ES-I3 (cell line): ENCODE measurements around the gene CHI3L2.

Source experiments
- H3K36me3 ChIP-seq: 2 replicates; pipeline ENCODE4 v1.6.1; 2013; ENCODE audit warnings: mild to moderate bottlenecking, low read length, control low read depth, moderate library complexity; ENCODE audit not compliant: insufficient read depth
- H3K4me1 ChIP-seq: 2 replicates; pipeline ENCODE4 v1.6.1; 2013; ENCODE audit warnings: mild to moderate bottlenecking, control low read depth, low read length; ENCODE audit not compliant: insufficient read depth
- H3K9ac ChIP-seq: 2 replicates; pipeline ENCODE4 v1.6.1; 2013; ENCODE audit warnings: low read depth, mild to moderate bottlenecking, low read length, moderate library complexity
- H3K9me3 ChIP-seq: 2 replicates; pipeline ENCODE4 v1.6.1; 2013; ENCODE audit warnings: mild to moderate bottlenecking, low read length, moderate library complexity; ENCODE audit not compliant: control insufficient read depth, insufficient read depth

The CHI3L2 gene

DNA sequence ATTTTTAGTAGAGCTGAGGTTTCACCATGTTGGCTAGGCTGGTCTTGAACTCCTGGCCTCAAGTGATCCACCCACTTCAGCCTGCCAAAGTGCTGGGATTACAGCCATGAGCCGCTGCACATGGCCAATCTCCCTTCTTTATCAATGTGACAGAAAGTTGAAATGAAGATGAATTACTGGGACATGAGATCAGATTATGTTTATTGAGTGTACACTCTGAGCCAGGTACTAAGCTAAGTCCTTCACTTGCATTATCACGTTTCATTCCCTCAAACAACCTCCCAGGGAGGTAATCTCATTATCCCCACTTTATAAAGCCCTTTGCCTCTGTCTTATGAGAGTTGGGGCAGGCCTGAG is 6.3 kb upstream of the CHI3L2 start:
- no peaks in the 10 kb centered on the region for H3K36me3 ChIP-seq
- H3K4me1 ChIP-seq: peaks cover 12% of the 10 kb centered on the region
- no peaks in the 10 kb centered on the region for H3K9me3 ChIP-seq
- no peak overlapping the region for H3K9ac ChIP-seq

DNA sequence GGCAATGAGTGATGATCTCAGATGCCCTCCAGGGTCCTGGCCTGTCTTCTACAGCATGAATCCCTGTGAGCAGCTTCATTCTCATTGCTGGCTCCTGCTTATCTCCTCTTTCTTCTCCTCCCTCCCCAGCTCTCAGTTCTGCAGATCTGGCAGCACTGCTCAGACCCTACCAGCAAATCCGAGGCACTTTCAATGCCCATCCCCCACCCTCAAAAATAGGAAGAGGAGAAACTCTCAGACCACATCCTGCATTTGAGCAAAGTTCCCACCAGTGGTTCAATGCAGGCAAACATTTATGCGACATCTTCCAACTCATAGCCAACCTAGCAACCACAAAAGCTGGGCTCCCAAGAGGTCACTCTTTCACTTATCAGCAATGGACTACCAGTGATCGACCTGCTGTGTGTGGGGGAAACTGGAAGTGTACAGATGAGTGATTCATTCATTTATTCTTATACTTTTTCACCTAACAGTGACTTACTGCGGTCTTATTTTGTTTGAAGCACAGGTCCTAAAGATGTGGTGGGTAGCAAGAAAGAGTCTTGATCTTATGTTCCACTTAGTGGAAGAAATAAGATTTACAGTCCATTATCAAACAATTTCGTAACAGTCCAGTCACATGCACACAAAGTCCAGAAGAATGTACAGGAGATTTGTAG is 5.8 kb upstream of the CHI3L2 start:
- H3K36me3 ChIP-seq: no peaks in the 10 kb centered on the region
- H3K9ac ChIP-seq: no peak overlapping the region
- H3K4me1 ChIP-seq: peaks cover 12% of the 10 kb centered on the region
- H3K9me3 ChIP-seq: no peaks in the 10 kb centered on the region

DNA sequence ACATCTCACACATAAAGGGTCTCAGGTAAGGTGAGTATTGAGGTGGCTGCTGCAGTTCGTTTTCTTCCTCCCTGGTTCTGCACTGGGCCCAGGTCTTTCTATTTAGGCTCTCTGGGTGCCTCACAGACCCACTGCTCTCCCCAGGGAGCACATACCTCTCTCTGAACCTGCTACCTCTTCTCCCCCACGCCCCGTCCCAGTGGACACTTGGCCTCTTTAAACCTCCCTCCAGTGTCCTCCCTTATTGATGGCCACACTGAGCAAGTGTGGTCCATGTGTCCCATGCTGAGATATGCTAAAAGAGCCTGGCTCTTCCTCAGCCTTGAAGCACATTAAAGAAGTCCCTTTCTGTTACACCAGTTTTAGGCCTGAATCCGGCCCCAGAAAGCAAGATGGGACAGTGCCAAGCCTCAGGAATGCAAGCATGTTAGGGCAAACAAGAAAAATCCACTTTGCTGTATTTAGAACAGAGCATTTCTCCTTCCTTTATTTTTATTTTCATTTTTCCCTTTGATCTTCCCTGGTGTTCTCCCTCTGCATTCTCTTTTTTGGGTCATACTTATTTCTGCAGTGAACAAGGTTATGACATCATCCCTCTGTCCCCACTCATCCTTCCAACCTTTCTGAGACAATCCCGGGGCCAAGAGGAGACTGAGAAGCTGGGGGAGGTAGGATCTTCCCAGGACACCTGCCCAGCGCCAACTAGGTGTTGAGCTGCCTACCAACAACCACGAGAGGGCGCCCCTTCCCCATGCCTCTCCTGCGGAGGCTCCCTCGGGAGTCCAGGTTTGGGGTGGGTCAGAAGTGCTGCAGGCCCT is 5.0 kb upstream of the CHI3L2 start:
- H3K4me1 ChIP-seq: peaks cover 12% of the 10 kb centered on the region
- no peaks in the 10 kb centered on the region for H3K9me3 ChIP-seq
- no peaks in the 10 kb centered on the region for H3K36me3 ChIP-seq
- H3K9ac ChIP-seq: no peak overlapping the region; the same call in 1 of the 2 replicates

DNA sequence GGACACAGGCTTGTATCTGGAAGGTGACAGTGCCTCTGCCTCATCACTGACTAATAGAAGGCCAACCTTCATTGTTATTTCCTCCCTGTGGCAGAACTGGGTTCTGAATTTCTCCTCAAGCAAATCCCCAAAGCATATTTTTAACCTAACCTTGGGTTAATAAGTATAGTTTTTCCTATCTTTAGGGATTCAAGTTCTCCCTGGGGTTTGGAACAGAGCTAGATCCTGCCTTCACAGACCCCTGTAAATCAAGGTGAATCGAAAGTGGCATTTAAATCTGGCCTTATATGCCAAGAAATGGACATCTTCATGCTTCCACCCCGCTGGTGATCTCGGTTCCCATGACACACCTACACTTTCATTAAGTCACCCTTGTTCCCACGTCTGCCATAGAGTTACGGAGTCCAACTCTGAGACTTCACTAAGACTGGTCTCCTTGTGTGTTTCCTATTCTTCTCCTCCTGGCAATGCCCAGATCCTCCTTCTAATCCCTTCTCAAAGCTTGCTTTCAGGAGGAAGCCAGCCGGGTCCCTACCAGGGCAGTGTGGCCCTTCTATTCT is 4.3 kb upstream of the CHI3L2 start:
- H3K9ac ChIP-seq: no peak overlapping the region
- H3K9me3 ChIP-seq: no peaks in the 10 kb centered on the region
- no peaks in the 10 kb centered on the region for H3K36me3 ChIP-seq
- H3K4me1 ChIP-seq: peaks cover 12% of the 10 kb centered on the region

DNA sequence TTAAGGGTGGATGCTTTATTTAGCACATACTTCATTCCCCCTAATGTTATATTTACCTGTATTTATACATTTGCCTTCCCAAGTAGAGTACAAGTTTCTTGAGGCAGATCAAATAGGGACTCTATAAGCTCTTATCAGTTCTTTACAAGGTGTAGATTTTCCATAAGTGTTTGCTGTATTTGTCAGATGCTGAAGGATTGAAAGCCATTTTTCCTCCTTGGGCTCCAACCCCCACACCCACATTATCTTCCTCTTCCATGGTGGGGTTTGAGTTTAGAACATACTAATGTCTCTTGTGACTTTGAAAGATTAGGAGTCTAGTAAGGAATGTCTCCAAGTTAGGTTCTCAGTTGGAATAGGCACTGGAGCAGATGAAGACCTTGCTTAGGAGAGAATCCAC is 2.4 kb upstream of the CHI3L2 start:
- H3K9me3 ChIP-seq: no peaks in the 10 kb centered on the region
- H3K4me1 ChIP-seq: peaks cover 4% of the 10 kb centered on the region; the same call in 1 of the 2 replicates
- no peak overlapping the region for H3K9ac ChIP-seq
- H3K36me3 ChIP-seq: no peaks in the 10 kb centered on the region

DNA sequence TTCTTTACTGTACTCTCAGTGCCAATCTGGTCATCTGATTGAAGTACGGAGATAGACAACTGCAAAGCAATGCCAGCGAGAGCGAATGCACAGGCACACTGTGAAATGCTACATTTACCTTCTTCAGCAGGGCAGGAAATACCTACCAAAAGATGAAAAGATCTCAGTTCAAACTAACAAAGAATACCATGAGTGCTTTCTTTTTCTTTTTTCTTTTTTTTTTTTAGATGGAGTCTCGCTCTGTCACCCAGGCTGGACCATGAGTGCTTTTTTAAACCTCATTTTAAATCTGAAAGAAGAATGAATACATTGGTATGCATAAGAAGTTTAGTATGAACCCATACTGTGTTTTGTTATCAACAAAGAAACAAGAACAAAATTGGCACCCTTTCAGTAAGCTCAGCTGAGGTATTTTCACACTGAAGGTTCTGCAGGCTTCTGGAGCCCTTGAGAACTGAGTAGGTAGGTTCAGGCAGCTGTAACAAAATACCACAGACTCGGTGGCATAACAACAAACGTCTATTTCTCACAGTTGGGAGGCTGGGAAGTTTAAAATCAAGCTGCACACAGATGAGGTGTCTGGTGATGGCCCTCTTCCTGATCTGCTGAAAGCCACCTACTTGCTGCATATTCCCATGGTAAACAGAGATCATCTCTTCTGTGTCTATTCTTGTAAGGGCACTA is 1.7 kb upstream of the CHI3L2 start:
- H3K4me1 ChIP-seq: peaks cover 4% of the 10 kb centered on the region; the same call in 1 of the 2 replicates
- no peaks in the 10 kb centered on the region for H3K36me3 ChIP-seq
- no peaks in the 10 kb centered on the region for H3K9me3 ChIP-seq
- no peak overlapping the region for H3K9ac ChIP-seq

DNA sequence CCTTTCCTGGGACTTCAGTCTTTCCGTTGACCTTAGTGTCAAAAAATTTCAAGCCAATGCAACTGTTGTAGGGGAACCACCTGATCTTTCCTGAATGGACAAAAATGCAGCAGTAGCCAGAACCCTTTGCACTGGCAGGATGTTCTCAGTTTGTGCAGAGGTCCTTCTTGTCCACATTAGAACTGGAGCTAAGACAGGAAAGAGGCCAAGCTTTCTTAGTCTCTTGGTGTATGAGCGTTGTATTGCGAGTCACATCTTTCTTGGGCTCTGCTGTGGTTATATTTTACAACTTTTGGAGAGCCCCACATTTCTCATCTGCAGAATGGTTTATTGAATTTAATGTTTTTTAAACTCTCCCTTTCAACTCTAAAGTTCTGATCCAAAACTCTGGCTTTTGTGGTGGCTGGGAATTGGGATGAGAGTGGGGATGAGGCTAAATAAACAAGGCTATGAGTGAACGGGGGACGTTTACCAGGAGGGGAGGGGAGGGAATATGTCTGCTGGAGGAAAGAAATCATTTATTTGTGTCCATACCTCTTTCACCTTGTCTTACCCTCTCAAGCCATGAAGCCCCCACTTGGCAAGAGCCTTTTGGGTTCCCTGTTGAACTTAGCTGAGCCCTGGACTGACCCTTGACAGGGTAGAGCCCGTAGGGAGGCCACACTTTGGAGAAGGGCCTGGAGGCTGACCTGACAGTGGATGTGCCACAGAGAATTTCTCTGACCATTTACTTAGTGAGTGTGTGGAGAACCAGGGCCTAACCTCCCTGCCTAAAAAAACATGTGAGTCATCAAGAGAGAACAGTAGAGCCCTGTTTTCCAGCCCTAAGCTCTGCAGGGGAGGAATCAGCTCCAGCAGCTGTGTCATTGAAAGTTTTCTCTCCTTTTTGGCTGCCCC is 586 bp downstream of the CHI3L2 start:
- Histone ChIP-seq H3K36me3 (no peaks in the 10 kb centered on the region), H3K4me1 (peaks cover 4% of the 10 kb centered on the region; the same call in 1 of the 2 replicates), H3K9ac (no peak overlapping the region), H3K9me3 (no peaks in the 10 kb centered on the region)

DNA sequence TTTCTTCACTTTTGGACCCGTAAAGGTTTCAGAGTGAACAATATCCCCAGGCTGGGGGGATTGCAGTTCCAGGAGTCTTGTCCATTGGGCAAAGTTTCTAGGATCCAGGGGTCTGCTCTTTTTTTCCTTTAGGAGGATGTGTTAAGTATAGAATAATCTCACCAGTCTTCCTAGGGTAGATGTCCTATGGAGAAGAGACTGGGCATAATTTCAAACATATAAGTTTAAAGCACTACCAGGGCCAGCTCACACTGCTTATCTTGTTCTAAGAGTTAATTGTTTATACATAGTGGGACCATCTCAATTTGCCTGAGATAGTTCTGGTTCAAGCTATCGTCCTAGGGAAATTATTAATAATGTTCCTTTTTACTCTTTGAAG is 1.2 kb downstream of the CHI3L2 start:
- Histone ChIP-seq H3K4me1 (peaks cover 4% of the 10 kb centered on the region; the same call in 1 of the 2 replicates), H3K36me3 (no peaks in the 10 kb centered on the region), H3K9ac (no peak overlapping the region), H3K9me3 (no peaks in the 10 kb centered on the region)

DNA sequence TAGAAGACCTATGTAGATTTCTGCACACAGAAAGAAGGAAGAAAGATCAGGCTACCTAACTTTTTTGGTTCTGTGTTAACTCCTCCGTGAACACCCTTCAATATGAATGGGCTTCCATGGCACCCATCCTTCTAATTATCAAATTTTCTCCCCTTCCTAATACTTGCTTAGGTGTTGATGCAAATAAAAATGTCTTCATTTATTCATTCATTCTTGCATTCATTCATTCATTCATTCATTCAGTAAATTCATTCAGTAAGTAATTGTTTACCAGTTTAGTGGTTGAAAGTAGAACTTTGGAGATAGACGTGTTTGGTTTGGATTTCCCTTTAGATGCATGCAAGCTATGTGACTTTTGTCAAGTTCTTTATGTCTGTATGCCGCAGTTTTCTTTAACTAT is 4.6 kb downstream of the CHI3L2 start:
- Histone ChIP-seq H3K9me3 (no peaks in the 10 kb centered on the region), H3K4me1 (no peaks in the 10 kb centered on the region), H3K36me3 (no peaks in the 10 kb centered on the region), H3K9ac (no peak overlapping the region)

DNA sequence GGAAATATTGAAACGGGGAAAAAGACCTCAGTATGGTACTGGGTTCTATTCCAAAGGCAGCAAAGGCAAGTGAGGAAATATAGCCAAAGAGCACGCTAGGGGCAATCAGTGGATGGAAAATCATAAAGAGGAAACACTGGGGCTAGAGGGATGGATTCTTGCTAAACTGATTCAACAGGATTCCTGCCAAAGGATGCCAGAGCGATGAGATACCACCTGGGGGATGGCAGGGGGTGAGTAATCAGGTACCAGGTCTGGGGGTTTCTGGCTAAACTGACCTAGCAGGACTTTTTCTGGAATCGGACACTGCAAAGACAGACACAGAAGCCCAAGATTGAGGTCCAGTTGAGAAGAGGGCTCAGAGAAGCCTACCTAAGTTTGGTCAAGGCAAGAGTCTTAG is 6.7 kb downstream of the CHI3L2 start:
- H3K9me3 ChIP-seq: no peaks in the 10 kb centered on the region
- H3K36me3 ChIP-seq: no peaks in the 10 kb centered on the region
- H3K4me1 ChIP-seq: no peaks in the 10 kb centered on the region
- H3K9ac ChIP-seq: no peak overlapping the region

DNA sequence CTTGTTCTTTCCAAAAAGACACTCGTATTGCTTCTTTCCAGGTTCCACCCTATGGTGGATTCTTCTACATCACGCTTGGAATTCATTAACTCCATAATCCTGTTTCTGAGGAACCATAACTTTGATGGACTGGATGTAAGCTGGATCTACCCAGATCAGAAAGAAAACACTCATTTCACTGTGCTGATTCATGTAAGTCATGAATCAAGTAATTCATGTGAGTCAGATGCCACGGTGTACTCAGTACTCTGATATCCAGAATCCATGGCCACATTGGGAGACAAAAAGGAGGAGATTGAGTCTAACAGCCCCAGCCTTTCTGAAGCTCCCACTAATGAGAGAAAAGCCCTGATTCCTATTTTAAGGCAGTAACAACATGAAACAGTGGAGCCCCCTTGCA is 7.4 kb downstream of the CHI3L2 start:
- Histone ChIP-seq H3K4me1 (no peaks in the 10 kb centered on the region), H3K9ac (no peak overlapping the region), H3K9me3 (no peaks in the 10 kb centered on the region), H3K36me3 (no peaks in the 10 kb centered on the region)

DNA sequence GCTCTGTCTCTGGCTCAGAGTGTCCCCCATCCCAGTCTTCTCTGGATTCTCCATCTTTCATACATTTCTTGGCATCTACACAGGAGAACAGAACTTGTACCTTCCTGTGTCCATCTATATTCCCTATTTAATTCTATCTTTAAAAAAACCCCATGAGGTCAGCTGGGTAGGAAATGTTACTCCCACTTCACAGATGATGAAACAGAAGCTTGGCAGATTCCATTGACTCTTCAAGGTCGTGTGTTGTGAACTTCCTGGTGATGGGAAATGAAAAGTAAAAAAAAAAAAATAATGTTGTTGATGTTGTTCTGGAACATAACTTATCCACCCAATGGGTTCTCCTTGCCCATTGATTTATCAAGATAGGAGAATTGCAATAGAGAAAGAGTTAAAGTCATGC is 8.9 kb downstream of the CHI3L2 start:
- Histone ChIP-seq H3K9ac (no peak overlapping the region), H3K36me3 (no peaks in the 10 kb centered on the region), H3K9me3 (no peaks in the 10 kb centered on the region), H3K4me1 (no peaks in the 10 kb centered on the region)

DNA sequence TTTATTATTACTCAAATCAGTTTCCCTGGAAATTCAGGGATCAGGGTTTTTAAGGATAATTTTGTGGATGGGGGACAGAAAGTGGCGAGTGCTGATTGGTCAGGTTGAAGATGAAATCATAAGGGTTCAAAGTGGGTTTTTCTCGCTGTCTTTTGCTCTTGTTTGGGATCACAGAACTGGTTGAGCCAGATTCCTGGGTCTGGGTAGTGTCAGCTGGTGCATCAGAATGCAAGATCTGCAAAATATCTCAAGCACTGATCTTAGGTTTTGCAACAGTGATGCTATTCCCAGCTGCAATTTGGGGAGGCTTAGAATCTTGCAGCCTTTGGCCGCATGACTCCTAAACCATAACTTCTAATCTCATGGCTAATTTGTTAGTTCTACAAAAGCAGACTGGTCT is 9.3 kb downstream of the CHI3L2 start:
- no peaks in the 10 kb centered on the region for H3K9me3 ChIP-seq
- H3K9ac ChIP-seq: no peak overlapping the region
- H3K4me1 ChIP-seq: no peaks in the 10 kb centered on the region
- no peaks in the 10 kb centered on the region for H3K36me3 ChIP-seq
